ENCODE results near the gene ZBTB5.
A peak's percentile ranks its signal among the peaks of the same experiment; 100 is the strongest.
"Not testable (repeated sequence)": the region's sequence is repeated elsewhere in the genome, so short reads cannot be mapped to it uniquely, and the experiment has no call there.

The ZBTB5 gene

GRCh38 chr9:37486616-37487548 lies 21.6 kb upstream of the ZBTB5 start:
- peak; percentile 96 for DNase-seq (ENCODE audit: low read depth)

- no peak for DNase-seq (ENCODE audit: low read depth)
These were observed 21.0 kb upstream of the ZBTB5 start for GRCh38 chr9:37486256-37486615.

GRCh38 chr9:37485389-37486255 lies 20.4 kb upstream of the ZBTB5 start, which contains the start of gene POLR1E:
Gene POLR1E, plus strand, starts transcription at chr9:37485948. Its CDS starts 100 bp downstream, at chr9:37486048.
- peak; percentile 88 for DNase-seq (ENCODE audit: low read depth)

GRCh38 chr9:37480759-37481158 lies 15.5 kb upstream of the ZBTB5 start:
- DNase-seq (ENCODE audit: low read depth): no peak

- DNase-seq (ENCODE audit: low read depth): not testable (repeated sequence)
These were observed 12.9 kb upstream of the ZBTB5 start for GRCh38 chr9:37477987-37478619.

GRCh38 chr9:37477443-37477842 lies 12.2 kb upstream of the ZBTB5 start:
- not testable (repeated sequence) for DNase-seq (ENCODE audit: low read depth)

GRCh38 chr9:37476930-37477329 lies 11.7 kb upstream of the ZBTB5 start:
- no peak for DNase-seq (ENCODE audit: low read depth)

GRCh38 chr9:37474438-37474837 lies 9.2 kb upstream of the ZBTB5 start:
- no peak for DNase-seq (ENCODE audit: low read depth)

- not testable (repeated sequence) for DNase-seq (ENCODE audit: low read depth)
These were observed 8.7 kb upstream of the ZBTB5 start for GRCh38 chr9:37473982-37474381.

GRCh38 chr9:37471942-37472684 lies 6.9 kb upstream of the ZBTB5 start:
- peak; percentile 96 for DNase-seq (ENCODE audit: low read depth)

GRCh38 chr9:37468620-37469019 lies 3.4 kb upstream of the ZBTB5 start:
- no peak for DNase-seq (ENCODE audit: low read depth)

- DNase-seq (ENCODE audit: low read depth): not testable (repeated sequence)
These were observed 2.3 kb upstream of the ZBTB5 start for GRCh38 chr9:37467530-37467929.

- peak; percentile 74 for DNase-seq (ENCODE audit: low read depth)
These were observed 923 bp upstream of the ZBTB5 start for GRCh38 chr9:37466037-37466709.

GRCh38 chr9:37464426-37465248 lies 613 bp downstream of the ZBTB5 start:
- peak; percentile 49 for DNase-seq (ENCODE audit: low read depth)

- DNase-seq (ENCODE audit: low read depth): no peak
These were observed 1.2 kb downstream of the ZBTB5 start for GRCh38 chr9:37464006-37464405.

- no peak for DNase-seq (ENCODE audit: low read depth)
These were observed 8.4 kb downstream of the ZBTB5 start for GRCh38 chr9:37456817-37457216.

GRCh38 chr9:37455884-37456647 lies 9.2 kb downstream of the ZBTB5 start:
- no peak for DNase-seq (ENCODE audit: low read depth)

- no peak for DNase-seq (ENCODE audit: low read depth)
These were observed 11.0 kb downstream of the ZBTB5 start for GRCh38 chr9:37454238-37454637.

- DNase-seq (ENCODE audit: low read depth): no peak
These were observed 11.4 kb downstream of the ZBTB5 start for GRCh38 chr9:37453827-37454226.
